Measurements from ENCODE around the gene ABCA1. TPM values are rescaled to one million over a fixed set of nuclear protein-coding genes. Genes with fewer than 3 reads are reported as not detected.

Gene ABCA1
- total RNA-seq, 1 experiment from 2014 or later, result 2.3 TPM

GRCh38 chr9:104921067-104921741, 6.8 kb downstream of the ABCA1 start:
- H3K27ac ChIP-seq (ENCODE audit: low read length), result no peak overlapping the region
- no peak for DNase-seq
- no peak overlapping the region for H3K4me3 ChIP-seq (ENCODE audit: low read length)
- BruUV-seq (replicated peaks), result no TSS peak
- no peaks in the 10 kb centered on the region for H3F3A ChIP-seq (ENCODE audit: low read length, unreplicated experiment)
- no peaks in the 10 kb centered on the region for H3K36me3 ChIP-seq (ENCODE audit: low read depth, low read length)
- no peaks in the 10 kb centered on the region for H3K79me2 ChIP-seq (ENCODE audit: low read length)
- H3K9ac ChIP-seq (ENCODE audit: low read length), result no peak overlapping the region
- H3K9me3 ChIP-seq (ENCODE audit: low read length), result no peaks in the 10 kb centered on the region
- ChIA-PET CTCF (no interaction called here), POLR2A (ENCODE audit: unreplicated experiment) (no interaction called here)
- H3K4me2 ChIP-seq (ENCODE audit: low read length), result no peak overlapping the region
- intact Hi-C loops (cut with micrococcal nuclease), result loop anchor here (10.0 kb wide), 2 partner anchors 134 to 164 kb away; no protein-coding TSS in a partner anchor
- TF ChIP-seq EZH2phosphoT487 (IDR thresholded peaks at IDR 0.05; ENCODE audit: borderline replicate concordance, low read length), result no peak
- no peak for TF ChIP-seq CTCF (conservative IDR thresholded peaks at IDR 0.05; ENCODE audit: low read depth, low read length)
- no peak for TF ChIP-seq EZH2 (IDR thresholded peaks at IDR 0.05; ENCODE audit: low read length, unreplicated experiment)
- no peaks in the 10 kb centered on the region for H3K27me3 ChIP-seq (ENCODE audit: low read length)
- H3K4me1 ChIP-seq (ENCODE audit: insufficient read depth, low read length), result peaks cover 8% of the 10 kb centered on the region
- H4K20me1 ChIP-seq (ENCODE audit: low read length), result no peaks in the 10 kb centered on the region
- no peak overlapping the region for H2AFZ ChIP-seq (ENCODE audit: low read length)
- no peak for ATAC-seq
- H3K9me2 ChIP-seq (replicated peaks; ENCODE audit: low read length), result no peaks in the 10 kb centered on the region

- H3F3A ChIP-seq (ENCODE audit: low read length, unreplicated experiment), result no peaks in the 10 kb centered on the region
- H3K27me3 ChIP-seq (ENCODE audit: low read length), result no peaks in the 10 kb centered on the region
- H3K27ac ChIP-seq (ENCODE audit: low read length), result no peak overlapping the region
- POLR2A ChIA-PET (ENCODE audit: unreplicated experiment), result no interaction called here
- no peaks in the 10 kb centered on the region for H3K9me3 ChIP-seq (ENCODE audit: low read length)
- H3K36me3 ChIP-seq (ENCODE audit: low read depth, low read length), result no peaks in the 10 kb centered on the region
- CTCF ChIA-PET, result no interaction called here
- BruUV-seq (replicated peaks), result no TSS peak
- no peak overlapping the region for H3K4me2 ChIP-seq (ENCODE audit: low read length)
- TF ChIP-seq CTCF (conservative IDR thresholded peaks at IDR 0.05; ENCODE audit: low read depth, low read length) (no peak), EZH2 (IDR thresholded peaks at IDR 0.05; ENCODE audit: low read length, unreplicated experiment) (no peak), EZH2phosphoT487 (IDR thresholded peaks at IDR 0.05; ENCODE audit: borderline replicate concordance, low read length) (no peak)
- intact Hi-C loops (cut with micrococcal nuclease), result no loop called here
- no peaks in the 10 kb centered on the region for H3K79me2 ChIP-seq (ENCODE audit: low read length)
- H4K20me1 ChIP-seq (ENCODE audit: low read length), result no peaks in the 10 kb centered on the region
- no peak overlapping the region for H3K9ac ChIP-seq (ENCODE audit: low read length)
- DNase-seq (no peak), ATAC-seq (no peak)
- H3K4me3 ChIP-seq (ENCODE audit: low read length), result no peak overlapping the region
- peaks cover 15% of the 10 kb centered on the region for H3K4me1 ChIP-seq (ENCODE audit: insufficient read depth, low read length)
- H2AFZ ChIP-seq (ENCODE audit: low read length), result no peak overlapping the region
- H3K9me2 ChIP-seq (replicated peaks; ENCODE audit: low read length), result no peaks in the 10 kb centered on the region
Observed at GRCh38 chr9:104915753-104916152, 12.2 kb downstream of the ABCA1 start.

- no peaks in the 10 kb centered on the region for H3F3A ChIP-seq (ENCODE audit: low read length, unreplicated experiment)
- no peak overlapping the region for H3K4me2 ChIP-seq (ENCODE audit: low read length)
- DNase-seq (no peak), ATAC-seq (no peak)
- no peaks in the 10 kb centered on the region for H3K79me2 ChIP-seq (ENCODE audit: low read length)
- H4K20me1 ChIP-seq (ENCODE audit: low read length), result no peaks in the 10 kb centered on the region
- no TSS peak for BruUV-seq (replicated peaks)
- TF ChIP-seq EZH2 (IDR thresholded peaks at IDR 0.05; ENCODE audit: low read length, unreplicated experiment) (no peak), CTCF (conservative IDR thresholded peaks at IDR 0.05; ENCODE audit: low read depth, low read length) (no peak), EZH2phosphoT487 (IDR thresholded peaks at IDR 0.05; ENCODE audit: borderline replicate concordance, low read length) (no peak)
- no peak overlapping the region for H3K9ac ChIP-seq (ENCODE audit: low read length)
- intact Hi-C loops (cut with micrococcal nuclease), result no loop called here
- H3K36me3 ChIP-seq (ENCODE audit: low read depth, low read length), result no peaks in the 10 kb centered on the region
- no peak overlapping the region for H3K27ac ChIP-seq (ENCODE audit: low read length)
- no peak overlapping the region for H3K4me3 ChIP-seq (ENCODE audit: low read length)
- H3K4me1 ChIP-seq (ENCODE audit: insufficient read depth, low read length), result peaks cover 16% of the 10 kb centered on the region
- H2AFZ ChIP-seq (ENCODE audit: low read length), result no peak overlapping the region
- no peaks in the 10 kb centered on the region for H3K9me2 ChIP-seq (replicated peaks; ENCODE audit: low read length)
- ChIA-PET CTCF (no interaction called here), POLR2A (ENCODE audit: unreplicated experiment) (no interaction called here)
- H3K27me3 ChIP-seq (ENCODE audit: low read length), result no peaks in the 10 kb centered on the region
- no peaks in the 10 kb centered on the region for H3K9me3 ChIP-seq (ENCODE audit: low read length)
Observed at GRCh38 chr9:104915049-104915448, 12.9 kb downstream of the ABCA1 start.

Data from PC-3 (cell line).